Brain microvascular endothelial cell (primary cell): ENCODE data around the gene BSND.
A peak's percentile ranks its signal among the peaks of the same experiment; 100 is the strongest.

ENCODE experiments used
- DNase-seq: peaks from one replicate; pipeline ENCODE4 v3.0.0-alpha.2; 2020
- H3K27ac ChIP-seq: fragments of 250-450 bp; sonication (Bioruptor Pico); 2 replicates; pipeline ENCODE4 v1.5.1; 2020; ENCODE audit warnings: mild to moderate bottlenecking, moderate library complexity
- H3K27me3 ChIP-seq: fragments of 250-450 bp; sonication (Bioruptor Pico); replicated peaks from 2 replicates; pipeline ENCODE4 v1.5.1; 2020; ENCODE audit warnings: mild to moderate bottlenecking
- H3K36me3 ChIP-seq: fragments of 250-450 bp; sonication (Bioruptor Pico); replicated peaks from 2 replicates; pipeline ENCODE4 v1.5.1; 2020; ENCODE audit warnings: mild to moderate bottlenecking
- H3K4me3 ChIP-seq: 2 replicates; pipeline ENCODE4 v1.5.1; 2011; ENCODE audit warnings: low read depth, mild to moderate bottlenecking, control low read depth, low read length, moderate library complexity
- in situ Hi-C: cut with HindIII; loops from 2 replicates; pipeline ENCODE4 v1.10.0; 2017; ENCODE audit warnings: low sequenced_read_pairs, low pct_ligation_motif_present
- TF ChIP-seq, protein P1 (sequence below): IDR thresholded peaks from 2 replicates; pipeline ENCODE4 v1.5.1; 2011; ENCODE audit warnings: low read depth, mild to moderate bottlenecking, moderate library complexity, low read length, control low read depth, inconsistent platforms; ENCODE audit errors: missing control alignments

BSND gene

DNA sequence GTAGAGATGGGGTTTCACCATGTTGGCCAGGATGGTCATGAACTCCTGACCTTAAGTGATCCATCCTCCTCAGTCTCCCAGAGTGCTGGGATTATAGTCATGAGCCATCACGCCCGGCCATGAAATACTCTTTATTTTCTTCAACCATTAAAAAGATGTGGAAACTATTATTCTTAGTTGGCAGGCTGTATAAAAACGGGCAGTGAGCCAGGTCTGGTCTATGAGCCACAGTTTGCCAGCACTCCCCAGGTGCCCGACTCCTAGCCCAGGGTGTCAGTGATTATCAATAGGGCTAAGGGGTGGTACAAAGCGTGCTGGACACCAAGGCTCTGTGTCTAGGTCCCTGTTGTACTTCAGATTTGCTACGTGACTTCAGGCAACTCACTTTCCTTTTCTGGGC, 22.0 kb upstream of the BSND start:
- no peak for DNase-seq
- Histone ChIP-seq H3K36me3 (no peaks in the 10 kb centered on the region), H3K27ac (no peak overlapping the region), H3K27me3 (peaks cover 20% of the 10 kb centered on the region), H3K4me3 (no peak overlapping the region)
- in situ Hi-C loops: no loop called here
- TF ChIP-seq, protein P1, sequence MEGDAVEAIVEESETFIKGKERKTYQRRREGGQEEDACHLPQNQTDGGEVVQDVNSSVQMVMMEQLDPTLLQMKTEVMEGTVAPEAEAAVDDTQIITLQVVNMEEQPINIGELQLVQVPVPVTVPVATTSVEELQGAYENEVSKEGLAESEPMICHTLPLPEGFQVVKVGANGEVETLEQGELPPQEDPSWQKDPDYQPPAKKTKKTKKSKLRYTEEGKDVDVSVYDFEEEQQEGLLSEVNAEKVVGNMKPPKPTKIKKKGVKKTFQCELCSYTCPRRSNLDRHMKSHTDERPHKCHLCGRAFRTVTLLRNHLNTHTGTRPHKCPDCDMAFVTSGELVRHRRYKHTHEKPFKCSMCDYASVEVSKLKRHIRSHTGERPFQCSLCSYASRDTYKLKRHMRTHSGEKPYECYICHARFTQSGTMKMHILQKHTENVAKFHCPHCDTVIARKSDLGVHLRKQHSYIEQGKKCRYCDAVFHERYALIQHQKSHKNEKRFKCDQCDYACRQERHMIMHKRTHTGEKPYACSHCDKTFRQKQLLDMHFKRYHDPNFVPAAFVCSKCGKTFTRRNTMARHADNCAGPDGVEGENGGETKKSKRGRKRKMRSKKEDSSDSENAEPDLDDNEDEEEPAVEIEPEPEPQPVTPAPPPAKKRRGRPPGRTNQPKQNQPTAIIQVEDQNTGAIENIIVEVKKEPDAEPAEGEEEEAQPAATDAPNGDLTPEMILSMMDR: no peak

DNA sequence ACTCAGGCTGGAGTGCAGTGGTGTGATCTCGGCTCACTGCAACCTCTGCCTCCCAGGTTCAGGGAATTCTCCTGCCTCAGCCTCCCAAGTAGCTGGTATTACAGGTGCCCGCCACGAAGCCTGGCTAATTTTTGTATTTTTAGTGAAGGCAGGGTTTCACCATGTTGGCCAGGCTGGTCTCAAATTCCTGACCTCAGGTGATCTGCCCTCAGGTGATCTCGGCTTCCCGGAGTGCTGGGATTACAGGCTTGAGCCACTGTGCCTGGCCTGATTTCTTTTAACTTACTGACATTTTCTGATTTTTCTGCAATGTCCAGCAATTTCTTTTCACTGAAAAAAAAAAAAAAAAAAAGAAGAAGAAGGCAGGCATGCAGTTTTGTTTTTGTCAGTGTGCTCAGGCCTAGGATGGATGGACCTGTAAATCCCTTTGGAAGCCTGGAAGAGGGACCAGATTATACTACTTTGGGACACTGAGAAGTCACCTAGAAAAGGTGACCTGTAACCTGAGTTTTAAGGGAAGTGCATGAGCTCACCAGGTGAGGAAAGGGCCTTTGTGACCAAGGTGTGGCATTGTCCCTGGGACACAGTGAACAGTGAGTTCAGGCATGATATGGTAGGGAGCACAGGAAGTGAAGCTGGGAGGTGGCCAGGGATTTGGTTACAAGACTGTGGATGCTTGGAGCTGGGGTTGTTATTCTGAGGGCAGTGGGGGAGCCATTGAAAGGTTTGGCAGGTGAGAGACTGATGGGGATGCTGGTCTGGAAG, 21.0 kb upstream of the BSND start:
- TF ChIP-seq, protein P1: no peak
- Histone ChIP-seq H3K27me3 (peaks cover 21% of the 10 kb centered on the region), H3K36me3 (no peaks in the 10 kb centered on the region), H3K4me3 (no peak overlapping the region), H3K27ac (no peak overlapping the region)
- no peak for DNase-seq
- in situ Hi-C loops: no loop called here

DNA sequence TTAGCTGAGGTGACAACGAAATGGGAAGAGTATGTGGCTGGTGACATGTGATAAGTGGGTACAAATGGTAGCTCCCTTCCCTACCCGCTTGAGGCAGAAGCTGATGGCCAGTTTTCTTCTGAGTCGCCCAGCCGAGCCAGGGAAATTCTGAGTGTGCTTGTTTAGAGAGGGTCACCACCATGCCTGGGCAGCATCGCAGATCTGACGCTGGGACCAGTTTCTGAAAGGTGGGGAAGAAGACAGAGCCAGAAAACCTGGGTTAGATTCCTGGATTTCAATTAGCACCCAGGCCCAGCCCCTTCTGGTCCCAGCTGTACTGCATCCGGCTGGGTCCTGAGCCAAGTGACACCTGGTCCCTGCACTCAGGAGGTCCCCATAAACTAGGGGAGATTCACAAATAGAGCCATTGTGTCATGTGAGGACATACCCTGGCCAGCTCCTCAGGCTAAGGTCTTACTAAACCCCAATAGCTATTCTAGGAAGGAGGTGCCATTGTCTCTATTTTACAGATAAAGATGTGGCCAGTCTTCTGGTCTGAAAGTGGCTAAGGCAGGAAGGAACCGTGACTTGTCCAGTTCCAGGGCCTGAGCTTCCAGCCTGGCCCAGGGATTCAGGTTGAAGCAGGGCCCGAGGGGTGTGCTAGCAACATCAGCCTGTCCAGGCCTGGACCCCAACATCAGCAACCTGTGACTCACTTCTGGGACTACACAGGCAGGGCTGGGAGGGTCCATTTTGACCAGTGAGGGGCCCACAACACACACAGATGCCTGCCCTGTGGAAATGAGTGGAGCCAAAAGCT, 20.0 kb upstream of the BSND start:
- no peak for DNase-seq
- TF ChIP-seq, protein P1: no peak
- no peak overlapping the region for H3K4me3 ChIP-seq
- peaks cover 21% of the 10 kb centered on the region for H3K27me3 ChIP-seq
- in situ Hi-C loops: no loop called here
- H3K27ac ChIP-seq: no peak overlapping the region
- no peaks in the 10 kb centered on the region for H3K36me3 ChIP-seq

DNA sequence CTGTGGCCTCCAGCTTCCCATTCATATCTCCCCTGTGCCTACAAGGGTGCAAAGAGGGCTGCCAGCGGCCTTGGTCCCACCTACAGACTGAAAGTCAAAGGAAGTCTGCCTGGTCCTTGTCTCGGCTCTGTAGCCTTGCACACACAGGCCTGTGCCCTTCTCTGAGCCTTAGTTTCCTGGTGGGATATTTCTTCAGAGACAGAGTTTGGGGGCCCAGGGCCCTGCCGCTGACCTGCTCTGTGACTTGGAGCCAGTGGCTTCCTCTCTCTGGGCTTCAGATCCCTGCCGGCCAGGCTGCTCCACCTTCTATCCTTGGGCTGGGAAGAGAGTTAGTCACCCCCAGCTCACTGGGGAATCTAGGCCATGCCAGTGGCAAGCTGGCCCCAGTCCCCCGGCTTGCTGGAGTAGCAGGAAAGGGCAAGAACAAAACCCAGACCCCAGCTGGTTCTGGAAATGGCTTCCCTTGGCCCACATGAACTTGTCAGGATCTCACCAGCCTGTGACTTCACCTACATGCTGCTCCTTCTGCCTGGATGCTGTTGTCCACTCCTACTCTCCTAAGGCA, 19.3 kb upstream of the BSND start:
- in situ Hi-C loops: no loop called here
- Histone ChIP-seq H3K27me3 (peaks cover 26% of the 10 kb centered on the region), H3K36me3 (no peaks in the 10 kb centered on the region), H3K4me3 (no peak overlapping the region), H3K27ac (no peak overlapping the region)
- DNase-seq: no peak
- TF ChIP-seq, protein P1: no peak

DNA sequence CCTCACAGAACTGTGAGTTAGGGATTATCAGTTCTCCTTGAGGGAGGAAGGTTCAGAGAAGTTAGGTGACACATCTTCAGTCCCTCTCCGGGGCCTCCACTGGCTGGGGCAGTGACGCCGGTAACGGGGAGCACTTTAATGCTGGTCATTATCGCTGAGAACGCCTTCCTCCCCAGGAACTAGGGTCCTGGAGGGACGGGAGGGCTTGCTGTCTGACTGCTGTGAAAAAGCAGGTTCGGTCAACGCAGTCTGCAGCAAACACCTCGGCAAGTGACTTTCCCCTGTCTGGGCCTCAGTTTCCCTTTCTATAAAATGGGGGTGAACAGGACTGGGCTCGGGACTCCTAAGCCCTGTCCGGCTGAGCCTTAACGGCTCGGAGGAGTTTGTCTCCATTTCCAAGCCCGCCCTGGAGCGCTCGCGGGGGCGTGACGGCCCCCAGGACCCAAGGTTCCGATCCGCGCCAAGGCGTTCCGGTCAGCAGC, 18.6 kb upstream of the BSND start:
- H3K27me3 ChIP-seq: peaks cover 26% of the 10 kb centered on the region
- H3K36me3 ChIP-seq: no peaks in the 10 kb centered on the region
- in situ Hi-C loops: no loop called here
- no peak for DNase-seq
- TF ChIP-seq, protein P1: no peak
- H3K27ac ChIP-seq: no peak overlapping the region
- peak overlapping the region; percentile 34 for H3K4me3 ChIP-seq
